GM23338 (cell line): ENCODE data around the gene PVR. TPM values are rescaled to one million over a fixed set of nuclear protein-coding genes. Genes with fewer than 3 reads are reported as not detected.

Experiments used
- ATAC-seq: fragments of 200-7000 bp; cut with Tn5 transposase; 3 replicates; pipeline ENCODE4 v1.9.1; 2020
- DNase-seq: peaks from one replicate; pipeline ENCODE4 v3.0.0-alpha.2; 2015; ENCODE audit warnings: low spot score
- H2AFZ ChIP-seq: fragments of 200-600 bp; sonication (generic); 2 replicates; pipeline ENCODE4 v1.8.0; 2016; ENCODE audit warnings: antibody characterized with exemption, mild to moderate bottlenecking, moderate library complexity
- H3F3A ChIP-seq: fragments of 200-600 bp; sonication (generic); replicated peaks from 2 replicates; pipeline ENCODE4 v1.8.0; 2017; ENCODE audit warnings: antibody characterized with exemption, mixed run types, low read depth
- H3K27ac ChIP-seq: fragments of 200-600 bp; sonication (generic); 2 replicates; pipeline ENCODE4 v1.6.1; 2016; ENCODE audit warnings: low read depth
- H3K27me3 ChIP-seq: fragments of 200-600 bp; sonication (generic); 2 replicates; pipeline ENCODE4 v1.8.0; 2016; ENCODE audit warnings: mild to moderate bottlenecking, mixed run types, moderate library complexity; ENCODE audit not compliant: insufficient read depth
- H3K36me3 ChIP-seq: fragments of 200-600 bp; sonication (generic); 2 replicates; pipeline ENCODE4 v1.8.0; 2016; ENCODE audit warnings: mild to moderate bottlenecking; ENCODE audit not compliant: insufficient read depth
- H3K4me1 ChIP-seq: fragments of 200-600 bp; sonication (generic); 2 replicates; pipeline ENCODE4 v1.8.0; 2016; ENCODE audit warnings: mild to moderate bottlenecking, moderate library complexity; ENCODE audit not compliant: insufficient read depth
- H3K4me2 ChIP-seq: fragments of 200-600 bp; sonication (generic); 2 replicates; pipeline ENCODE4 v1.7.1; 2017; ENCODE audit warnings: mixed run types
- H3K4me3 ChIP-seq: fragments of 200-600 bp; sonication (generic); 2 replicates; pipeline ENCODE4 v1.6.1; 2016; ENCODE audit warnings: mixed run types
- H3K79me2 ChIP-seq: fragments of 200-600 bp; sonication (generic); replicated peaks from 2 replicates; pipeline ENCODE4 v1.8.0; 2017; ENCODE audit warnings: mild to moderate bottlenecking; ENCODE audit not compliant: insufficient read depth
- H3K9me2 ChIP-seq: fragments of 200-600 bp; sonication (generic); 2 replicates; pipeline ENCODE4 v1.8.0; 2017; ENCODE audit not compliant: insufficient read depth
- H4K20me1 ChIP-seq: fragments of 200-600 bp; sonication (generic); replicated peaks from 2 replicates; pipeline ENCODE4 v1.8.0; 2017; ENCODE audit warnings: mild to moderate bottlenecking; ENCODE audit not compliant: insufficient read depth
- H3K27ac Mint-ChIP-seq: 2 replicates; pipeline ENCODE4 v1.8.0; 2020; ENCODE audit warnings: inconsistent platforms, mild to moderate bottlenecking, moderate library complexity, mixed read lengths
- H3K27me3 Mint-ChIP-seq: 3 replicates; pipeline ENCODE4 v1.8.0; 2022; ENCODE audit warnings: low read depth, mild to moderate bottlenecking, moderate library complexity, mixed read lengths, inconsistent platforms; ENCODE audit not compliant: insufficient read depth, poor library complexity
- H3K36me3 Mint-ChIP-seq: 3 replicates; pipeline ENCODE4 v1.8.0; 2021; ENCODE audit warnings: low read depth, mild to moderate bottlenecking, inconsistent platforms, moderate library complexity, mixed read lengths
- H3K4me1 Mint-ChIP-seq: 3 replicates; pipeline ENCODE4 v1.8.0; 2020; ENCODE audit warnings: mild to moderate bottlenecking, inconsistent platforms, mixed read lengths
- H3K4me3 Mint-ChIP-seq: 3 replicates; pipeline ENCODE4 v1.8.0; 2021; ENCODE audit warnings: moderate library complexity, mild to moderate bottlenecking, inconsistent platforms, mixed read lengths
- H3K9me3 Mint-ChIP-seq: 3 replicates; pipeline ENCODE4 v1.8.0; 2020; ENCODE audit warnings: moderate library complexity, mild to moderate bottlenecking, inconsistent platforms, mixed read lengths
- CREB1 ChIP-seq: fragments of 250-450 bp; sonication (Bioruptor Pico); IDR thresholded peaks from 2 replicates; pipeline ENCODE4 v1.5.0; 2020; ENCODE audit warnings: low read depth, mild to moderate bottlenecking, moderate library complexity
- CTCF ChIP-seq, 2 experiments: fragments of 200-600 bp in 1 of 2; sonication (generic) in 1 of 2; conservative IDR thresholded peaks; 2 replicates each; pipeline versions ENCODE4 v1.5.1 to v1.6.1; 2016 to 2017; ENCODE audit warnings: antibody characterized with exemption in 2 of 2, low read depth in 2 of 2, mild to moderate bottlenecking in 2 of 2, moderate library complexity in 1 of 2
- ETS1 ChIP-seq: IDR thresholded peaks from 2 replicates; pipeline ENCODE4 v1.6.1; 2016; ENCODE audit warnings: antibody characterized with exemption
- EZH2 ChIP-seq: fragments of 200-600 bp; sonication (generic); IDR thresholded peaks from one replicate; pipeline ENCODE4 v1.8.0; 2017; ENCODE audit warnings: antibody characterized with exemption, mild to moderate bottlenecking, low read depth; ENCODE audit not compliant: unreplicated experiment
- STAT1 ChIP-seq: IDR thresholded peaks from one replicate; pipeline ENCODE4 v1.6.1; 2016; ENCODE audit warnings: antibody characterized with exemption; ENCODE audit not compliant: unreplicated experiment
- ZNF114 ChIP-seq: fragments of 250-450 bp; sonication (Bioruptor Pico); IDR thresholded peaks from 2 replicates; pipeline ENCODE4 v1.5.0; 2020; ENCODE audit warnings: mild to moderate bottlenecking, moderate library complexity
- ZNF462 ChIP-seq: fragments of 250-450 bp; sonication (Bioruptor Pico); IDR thresholded peaks from 2 replicates; pipeline ENCODE4 v1.5.0; 2020; ENCODE audit warnings: mild to moderate bottlenecking, moderate library complexity
- polyA plus RNA-seq: library from polyadenylated mRNA; unstranded; fragments of >200 nt; fragmentation: Nextera tagmentation; extraction: Ambion mirVana; gene quantifications from 2 replicates; pipeline ENCODE4 v1.2.1, GENCODE V29; 2016
- total RNA-seq: library from RNA; depleted of rRNA; stranded (reverse); fragments of >200 nt; shearing (Covaris generic); gene quantifications from 2 replicates; pipeline ENCODE4 v1.2.3, GENCODE V29; 2014

Gene PVR
- total and polyA plus RNA-seq, 2 experiments from 2014 or later: 4.8 to 19.0 TPM

GRCh38 chr19:44692379-44692721 lies 48.6 kb downstream of the PVR start (continued):
- TF ChIP-seq ZNF462 (CRISPR knock-in tag): no peak
- TF ChIP-seq STAT1: no peak
- no peak for TF ChIP-seq CREB1 (CRISPR knock-in tag)
- no peak for TF ChIP-seq EZH2
- no peak for TF ChIP-seq CTCF (conservative IDR thresholded peaks at IDR 0.05; ENCODE audit: low read depth in 2 of 2)

GRCh38 chr19:44694184-44694579 lies 50.5 kb downstream of the PVR start:
- Histone ChIP-seq H4K20me1 (no peaks in the 10 kb centered on the region), H3K4me2 (no peak overlapping the region), H3F3A (no peaks in the 10 kb centered on the region), H2AFZ (no peak overlapping the region), H3K4me1 (peaks cover 6% of the 10 kb centered on the region; the same call in 1 of the 2 replicates), H3K9me2 (no peaks in the 10 kb centered on the region), H3K27me3 (no peaks in the 10 kb centered on the region), H3K36me3 (no peaks in the 10 kb centered on the region), H3K4me3 (no peak overlapping the region), H3K27ac (no peak overlapping the region), H3K79me2 (no peaks in the 10 kb centered on the region)
- peaks cover 15% of the 10 kb centered on the region for H3K27me3 Mint-ChIP-seq
- TF ChIP-seq ETS1 (no peak), CTCF (conservative IDR thresholded peaks at IDR 0.05; ENCODE audit: low read depth in 2 of 2) (peak; percentile 61 to 63), ZNF114 (CRISPR knock-in tag) (no peak)
- no peak overlapping the region for H3K4me3 Mint-ChIP-seq
- no peaks in the 10 kb centered on the region for H3K9me3 Mint-ChIP-seq
- H3K27ac Mint-ChIP-seq: no peak overlapping the region
- H3K4me1 Mint-ChIP-seq: peaks cover 29% of the 10 kb centered on the region; the same call in 2 of the 3 replicates
- no peaks in the 10 kb centered on the region for H3K36me3 Mint-ChIP-seq
- DNase-seq (peak; percentile 53), ATAC-seq (peak; percentile 11; the same call in 2 of the 3 replicates)
